HepG2 (cell line): ENCODE results near the gene CERS1. TPM values are rescaled to one million over a fixed set of nuclear protein-coding genes. Genes with fewer than 3 reads are reported as not detected.

ENCODE experiments used
- ATF2 ChIP-seq: sonication (generic); formaldehyde crosslinking; IDR thresholded peaks from 2 replicates; pipeline ENCODE4 v1.4.0; 2020; ENCODE audit warnings: missing genetic modification reagents
- BCL3 ChIP-seq: sonication (generic); formaldehyde crosslinking; IDR thresholded peaks from 2 replicates; pipeline ENCODE4 v1.5.1; 2020; ENCODE audit warnings: mild to moderate bottlenecking, missing genetic modification reagents, moderate library complexity
- HMGA1 ChIP-seq: sonication (generic); formaldehyde crosslinking; conservative IDR thresholded peaks from 2 replicates; pipeline ENCODE4 v1.4.0; 2020; ENCODE audit warnings: missing genetic modification reagents
- HNF4A ChIP-seq: sonication (generic); formaldehyde crosslinking; IDR thresholded peaks from 2 replicates; pipeline ENCODE4 v1.4.0; 2020; ENCODE audit warnings: missing genetic modification reagents
- ONECUT2 ChIP-seq: sonication (generic); formaldehyde crosslinking; IDR thresholded peaks from 2 replicates; pipeline ENCODE4 v1.4.0; 2020; ENCODE audit warnings: missing genetic modification reagents
- SIN3A ChIP-seq: IDR thresholded peaks from 2 replicates; pipeline ENCODE4 v1.6.1; 2011; ENCODE audit warnings: low read depth, mild to moderate bottlenecking, control low read depth, low read length, borderline replicate concordance
- SNAPC4 ChIP-seq: sonication (generic); formaldehyde crosslinking; IDR thresholded peaks from 2 replicates; pipeline ENCODE4 v1.4.0; 2020; ENCODE audit warnings: mild to moderate bottlenecking, missing genetic modification reagents
- TMF1 ChIP-seq: sonication (generic); formaldehyde crosslinking; IDR thresholded peaks from 2 replicates; pipeline ENCODE4 v1.8.1; 2022; ENCODE audit warnings: low read depth, missing genetic modification reagents
- YY1 ChIP-seq: IDR thresholded peaks from 2 replicates; pipeline ENCODE4 v1.6.1; 2011; ENCODE audit warnings: low read length, low read depth, moderate library complexity, mild to moderate bottlenecking; ENCODE audit not compliant: insufficient read depth, insufficient replicate concordance
- ZIK1 ChIP-seq: sonication (generic); formaldehyde crosslinking; IDR thresholded peaks from 2 replicates; pipeline ENCODE4 v1.5.0; 2020; ENCODE audit warnings: mild to moderate bottlenecking, low read depth, missing genetic modification reagents, borderline replicate concordance
- ZNF318 ChIP-seq: sonication (generic); formaldehyde crosslinking; IDR thresholded peaks from 2 replicates; pipeline ENCODE4 v1.4.0; 2020; ENCODE audit warnings: mild to moderate bottlenecking, missing genetic modification reagents
- ZNF577 ChIP-seq: sonication (generic); formaldehyde crosslinking; IDR thresholded peaks from 2 replicates; pipeline ENCODE4 v1.4.0; 2020; ENCODE audit warnings: mild to moderate bottlenecking, low read depth, missing genetic modification reagents, borderline replicate concordance
- polyA plus RNA-seq, 8 experiments: library from polyadenylated mRNA; depleted of rRNA in 3 of 8; stranded (reverse) in 7 of 8; unstranded in 1 of 8; fragments of >200 nt; fragmentation: Illumina TruSeq in 4 of 8; extraction: Trizol in 4 of 8; gene quantifications; 2 replicates each; pipeline versions ENCODE4 v1.2.1 to v1.2.3, GENCODE V29; 2011 to 2016; ENCODE audit warnings: low read depth in 4 of 8, missing spikeins in 1 of 8, mixed read lengths in 1 of 8; ENCODE audit not compliant: insufficient read depth in 1 of 8
- total RNA-seq, 5 experiments: library from RNA; depleted of rRNA; stranded (reverse); fragments of >200 nt; fragmentation: Illumina TruSeq; extraction: Trizol; gene quantifications; 2 replicates each; pipeline ENCODE4 v1.2.3, GENCODE V29; 2016; ENCODE audit warnings: low read depth in 1 of 5

The CERS1 gene
- total and polyA plus RNA-seq, 2 of the 13 experiments (the other 11 are each of a cell fraction or from before 2014, with no cell fraction given) = 4.6 to 9.8 TPM

- TF ChIP-seq SNAPC4 (CRISPR knock-in tag) = no peak
- peak; percentile 24; the same call in 1 of the 2 replicates for TF ChIP-seq BCL3 (CRISPR knock-in tag)
- TF ChIP-seq YY1 = peak; percentile 92
- TF ChIP-seq ZNF577 (CRISPR knock-in tag) = no peak
- no peak for TF ChIP-seq TMF1
- no peak for TF ChIP-seq ZNF318 (CRISPR knock-in tag)
- no peak for TF ChIP-seq HMGA1 (CRISPR knock-in tag)
- peak; percentile 95 for TF ChIP-seq SIN3A
- no peak for TF ChIP-seq ZIK1 (CRISPR knock-in tag)
- no peak for TF ChIP-seq ONECUT2 (CRISPR knock-in tag)
- TF ChIP-seq ATF2 (CRISPR knock-in tag) = peak; percentile 15; the same call in 1 of the 2 replicates
- TF ChIP-seq HNF4A (CRISPR knock-in tag) = no peak
Observed at GRCh38 chr19:18919086-18919899, 23.3 kb upstream of the CERS1 start, which contains the start of the genes COPE and DDX49 (continued).
